Stomach (tissue), 4 donors: ENCODE data around the gene ISCA2.

Source experiments
- CTCF ChIP-seq, 7 experiments: fragments of 450-650 bp in 4 of 7; fragments of 200-600 bp in 3 of 7; sonication (generic) in 3 of 7; IDR thresholded peaks; one replicate each; pipeline ENCODE4 v1.5.1; 2016 to 2019; ENCODE audit warnings: antibody characterized with exemption in 7 of 7, control low read depth in 2 of 7, mild to moderate bottlenecking in 1 of 7
- EP300 ChIP-seq: sonication (generic); formaldehyde crosslinking; IDR thresholded peaks from one replicate; pipeline ENCODE4 v1.6.1; 2017; ENCODE audit warnings: antibody characterized with exemption
- POLR2A ChIP-seq, 4 donors: fragments of 450-650 bp; IDR thresholded peaks; one replicate each; pipeline ENCODE4 v1.6.1; 2016; ENCODE audit warnings: antibody characterized with exemption in 4 of 4, control low read depth in 2 of 4, mild to moderate bottlenecking in 1 of 4, moderate library complexity in 1 of 4

GRCh38 chr14:74476607-74477006, 17.0 kb upstream of the ISCA2 start:
- TF ChIP-seq POLR2A (IDR thresholded peaks at IDR 0.05) (no peak), CTCF (IDR thresholded peaks at IDR 0.05) (no peak), EP300 (no peak)
